Astrocyte of the cerebellum (primary cell): ENCODE results near the gene PSIP1.
"Not testable (repeated sequence)": the region's sequence is repeated elsewhere in the genome, so short reads cannot be mapped to it uniquely, and the experiment has no call there.

Experiments
- DNase-seq: peaks from one replicate; pipeline ENCODE4 v3.0.0-alpha.2; 2011; ENCODE audit warnings: low read depth
- H3K4me3 ChIP-seq: 2 replicates; pipeline ENCODE4 v1.5.1; 2011; ENCODE audit warnings: mild to moderate bottlenecking, low read depth, low read length, moderate library complexity
- in situ Hi-C: cut with HindIII; loops from 2 replicates; pipeline ENCODE4 v1.10.0; 2017; ENCODE audit warnings: low sequenced_read_pairs
- TF ChIP-seq, protein P1 (sequence below): IDR thresholded peaks from 2 replicates; pipeline ENCODE4 v1.5.1; 2012; ENCODE audit warnings: low read length, low read depth, moderate library complexity, mild to moderate bottlenecking; ENCODE audit errors: missing control alignments

The PSIP1 gene

GRCh38 chr9:15438891-15439290 lies 71.9 kb downstream of the PSIP1 start:
- TF ChIP-seq, protein P1, sequence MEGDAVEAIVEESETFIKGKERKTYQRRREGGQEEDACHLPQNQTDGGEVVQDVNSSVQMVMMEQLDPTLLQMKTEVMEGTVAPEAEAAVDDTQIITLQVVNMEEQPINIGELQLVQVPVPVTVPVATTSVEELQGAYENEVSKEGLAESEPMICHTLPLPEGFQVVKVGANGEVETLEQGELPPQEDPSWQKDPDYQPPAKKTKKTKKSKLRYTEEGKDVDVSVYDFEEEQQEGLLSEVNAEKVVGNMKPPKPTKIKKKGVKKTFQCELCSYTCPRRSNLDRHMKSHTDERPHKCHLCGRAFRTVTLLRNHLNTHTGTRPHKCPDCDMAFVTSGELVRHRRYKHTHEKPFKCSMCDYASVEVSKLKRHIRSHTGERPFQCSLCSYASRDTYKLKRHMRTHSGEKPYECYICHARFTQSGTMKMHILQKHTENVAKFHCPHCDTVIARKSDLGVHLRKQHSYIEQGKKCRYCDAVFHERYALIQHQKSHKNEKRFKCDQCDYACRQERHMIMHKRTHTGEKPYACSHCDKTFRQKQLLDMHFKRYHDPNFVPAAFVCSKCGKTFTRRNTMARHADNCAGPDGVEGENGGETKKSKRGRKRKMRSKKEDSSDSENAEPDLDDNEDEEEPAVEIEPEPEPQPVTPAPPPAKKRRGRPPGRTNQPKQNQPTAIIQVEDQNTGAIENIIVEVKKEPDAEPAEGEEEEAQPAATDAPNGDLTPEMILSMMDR: no peak
- no peak overlapping the region for H3K4me3 ChIP-seq
- in situ Hi-C loops: no loop called here
- DNase-seq: no peak

DNA sequence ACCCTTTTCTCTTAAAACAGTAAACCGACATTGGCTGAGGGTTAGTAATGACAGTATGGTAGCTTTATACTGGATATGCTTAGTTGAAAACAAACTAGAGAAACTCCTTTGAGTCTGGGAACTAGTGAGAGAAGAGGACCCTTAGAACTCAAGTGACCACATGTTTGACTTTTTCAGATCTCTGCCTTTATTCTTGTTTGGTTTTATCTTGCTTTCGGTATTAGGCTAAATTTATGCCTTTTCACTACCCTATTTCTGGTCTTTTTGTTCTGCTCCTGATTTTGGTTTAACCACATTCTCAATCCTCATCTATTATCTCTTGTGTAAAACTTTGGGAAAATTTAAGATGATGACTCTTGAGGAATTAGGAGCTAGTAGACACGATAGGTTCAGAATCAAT lies 77.1 kb downstream of the PSIP1 start:
- in situ Hi-C loops: no loop called here
- TF ChIP-seq, protein P1: no peak
- DNase-seq: no peak
- no peak overlapping the region for H3K4me3 ChIP-seq

- H3K4me3 ChIP-seq: no peak overlapping the region
- no peak for DNase-seq
- TF ChIP-seq, protein P1: no peak
- in situ Hi-C loops: no loop called here
These were observed 77.6 kb downstream of the PSIP1 start for GRCh38 chr9:15433191-15433590.

DNA sequence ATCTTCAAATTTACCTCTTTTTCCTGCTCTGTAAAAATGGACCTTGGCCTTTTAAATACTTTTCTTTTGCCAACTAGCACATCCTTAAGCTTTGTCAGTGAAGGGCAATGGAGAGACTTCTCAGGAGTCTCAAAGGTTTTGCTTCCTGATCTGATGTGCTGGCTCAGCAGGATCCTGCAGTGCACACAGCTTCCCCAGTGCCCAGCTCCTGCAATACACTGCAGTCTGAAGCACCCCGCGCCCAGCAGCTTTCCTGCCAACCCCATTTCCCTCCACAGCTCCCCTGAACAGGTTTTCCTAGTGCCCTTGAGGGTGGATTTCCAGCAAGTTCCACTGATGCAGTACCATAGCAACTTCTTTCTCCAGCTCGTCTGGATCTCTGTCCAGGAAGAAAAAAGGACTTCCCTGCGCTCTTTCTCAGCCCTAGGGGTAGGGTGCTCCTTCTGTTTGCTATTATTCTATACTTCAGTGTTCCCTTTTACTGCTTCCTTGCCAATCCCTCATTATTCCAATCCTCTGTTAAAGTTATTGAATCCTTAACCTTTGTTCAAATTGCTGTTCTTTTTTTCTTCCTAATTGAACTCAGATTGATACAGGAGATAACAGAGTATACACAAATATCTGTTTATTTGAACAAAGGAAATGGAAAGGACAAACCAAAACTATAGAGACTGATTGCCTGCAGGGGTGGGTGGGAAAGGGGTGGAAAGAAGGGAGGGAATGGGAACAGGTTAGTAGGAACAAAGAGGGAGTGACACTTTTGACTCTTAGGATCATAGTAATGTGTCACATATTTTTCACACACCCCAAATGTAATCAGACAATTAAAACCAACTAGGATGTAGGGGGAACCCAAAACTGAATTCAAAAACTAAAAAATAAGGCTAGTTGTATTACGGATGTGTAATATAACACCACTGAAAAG lies 79.6 kb downstream of the PSIP1 start:
- in situ Hi-C loops: no loop called here
- TF ChIP-seq, protein P1: no peak
- H3K4me3 ChIP-seq: no peak overlapping the region
- no peak for DNase-seq

- H3K4me3 ChIP-seq, DNase-seq, in situ Hi-C loops: not testable (repeated sequence)
These were observed 83.1 kb downstream of the PSIP1 start for GRCh38 chr9:15427702-15428101.

- in situ Hi-C loops: no loop called here
- DNase-seq: no peak
- TF ChIP-seq, protein P1: no peak
- no peak overlapping the region for H3K4me3 ChIP-seq
These were observed 84.8 kb downstream of the PSIP1 start for GRCh38 chr9:15426019-15426418.

- H3K4me3 ChIP-seq: peak overlapping the region; percentile 84
- peak; percentile 20 for DNase-seq
- in situ Hi-C loops: loop anchor here (5.0 kb wide), 1 partner anchor 211 kb away; no protein-coding TSS in a partner anchor
- TF ChIP-seq, protein P1: peak; percentile 45
These were observed 87.4 kb downstream of the PSIP1 start for GRCh38 chr9:15423231-15423985.
